Vagina (tissue), 2 donors: Measurements from ENCODE around the gene NPPB.

Experiments used
- CTCF ChIP-seq, 3 experiments: fragments of 450-650 bp in 2 of 3; fragments of 200-600 bp in 1 of 3; sonication (generic) in 1 of 3; IDR thresholded peaks; one replicate each; pipeline ENCODE4 v1.5.1; 2017 to 2019; ENCODE audit warnings: antibody characterized with exemption in 3 of 3, mild to moderate bottlenecking in 2 of 3, moderate library complexity in 2 of 3
- POLR2A ChIP-seq, 2 donors: fragments of 450-650 bp; IDR thresholded peaks; one replicate each; pipeline ENCODE4 v1.6.1; 2017; ENCODE audit warnings: antibody characterized with exemption in 2 of 2, mild to moderate bottlenecking in 2 of 2, moderate library complexity in 2 of 2

- no peak for TF ChIP-seq CTCF (IDR thresholded peaks at IDR 0.05)
- no peak for TF ChIP-seq POLR2A (IDR thresholded peaks at IDR 0.05)
Measured at GRCh38 chr1:11906870-11907269, 48.1 kb upstream of the NPPB start.
